ENCODE results near the gene IRX1. TPM values are rescaled to one million over a fixed set of nuclear protein-coding genes. Genes with fewer than 3 reads are reported as not detected.

The IRX1 gene
- total RNA-seq, 1 donor from 2014 or later: 69.3 TPM

- H3K27ac Mint-ChIP-seq (ENCODE audit: unreplicated experiment): no peak overlapping the region
- no peak for DNase-seq
- no peak overlapping the region for H3K4me3 Mint-ChIP-seq (ENCODE audit: unreplicated experiment)
- H3K27me3 Mint-ChIP-seq (ENCODE audit: unreplicated experiment): peaks cover 32% of the 10 kb centered on the region
- peaks cover 15% of the 10 kb centered on the region for H3K9me3 Mint-ChIP-seq (ENCODE audit: unreplicated experiment)
- TF ChIP-seq, protein P1, sequence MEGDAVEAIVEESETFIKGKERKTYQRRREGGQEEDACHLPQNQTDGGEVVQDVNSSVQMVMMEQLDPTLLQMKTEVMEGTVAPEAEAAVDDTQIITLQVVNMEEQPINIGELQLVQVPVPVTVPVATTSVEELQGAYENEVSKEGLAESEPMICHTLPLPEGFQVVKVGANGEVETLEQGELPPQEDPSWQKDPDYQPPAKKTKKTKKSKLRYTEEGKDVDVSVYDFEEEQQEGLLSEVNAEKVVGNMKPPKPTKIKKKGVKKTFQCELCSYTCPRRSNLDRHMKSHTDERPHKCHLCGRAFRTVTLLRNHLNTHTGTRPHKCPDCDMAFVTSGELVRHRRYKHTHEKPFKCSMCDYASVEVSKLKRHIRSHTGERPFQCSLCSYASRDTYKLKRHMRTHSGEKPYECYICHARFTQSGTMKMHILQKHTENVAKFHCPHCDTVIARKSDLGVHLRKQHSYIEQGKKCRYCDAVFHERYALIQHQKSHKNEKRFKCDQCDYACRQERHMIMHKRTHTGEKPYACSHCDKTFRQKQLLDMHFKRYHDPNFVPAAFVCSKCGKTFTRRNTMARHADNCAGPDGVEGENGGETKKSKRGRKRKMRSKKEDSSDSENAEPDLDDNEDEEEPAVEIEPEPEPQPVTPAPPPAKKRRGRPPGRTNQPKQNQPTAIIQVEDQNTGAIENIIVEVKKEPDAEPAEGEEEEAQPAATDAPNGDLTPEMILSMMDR (IDR thresholded peaks at IDR 0.05; ENCODE audit: partially characterized antibody, unreplicated experiment): no peak
- peaks cover 20% of the 10 kb centered on the region for H3K36me3 Mint-ChIP-seq (ENCODE audit: unreplicated experiment)
- peaks cover 29% of the 10 kb centered on the region for H3K4me1 Mint-ChIP-seq (ENCODE audit: low read depth, unreplicated experiment)
Measured at GRCh38 chr5:3604501-3604900, 8.9 kb downstream of the IRX1 start.

GRCh38 chr5:3605298-3606010, 9.8 kb downstream of the IRX1 start:
- Mint-ChIP-seq H3K27me3 (ENCODE audit: unreplicated experiment) (peaks cover 32% of the 10 kb centered on the region), H3K4me3 (ENCODE audit: unreplicated experiment) (peak overlapping the region; percentile 77), H3K36me3 (ENCODE audit: unreplicated experiment) (peaks cover 21% of the 10 kb centered on the region), H3K4me1 (ENCODE audit: low read depth, unreplicated experiment) (peaks cover 29% of the 10 kb centered on the region), H3K27ac (ENCODE audit: unreplicated experiment) (no peak overlapping the region), H3K9me3 (ENCODE audit: unreplicated experiment) (peaks cover 15% of the 10 kb centered on the region)
- no peak for DNase-seq
- TF ChIP-seq, protein P1 (IDR thresholded peaks at IDR 0.05; ENCODE audit: partially characterized antibody, unreplicated experiment): no peak

- peak; percentile 38 for DNase-seq
- Mint-ChIP-seq H3K4me3 (ENCODE audit: unreplicated experiment) (peak overlapping the region; percentile 77), H3K27me3 (ENCODE audit: unreplicated experiment) (peaks cover 29% of the 10 kb centered on the region), H3K36me3 (ENCODE audit: unreplicated experiment) (peaks cover 19% of the 10 kb centered on the region), H3K9me3 (ENCODE audit: unreplicated experiment) (peaks cover 13% of the 10 kb centered on the region), H3K4me1 (ENCODE audit: low read depth, unreplicated experiment) (peaks cover 28% of the 10 kb centered on the region), H3K27ac (ENCODE audit: unreplicated experiment) (peak overlapping the region; percentile 43)
- TF ChIP-seq, protein P1 (IDR thresholded peaks at IDR 0.05; ENCODE audit: partially characterized antibody, unreplicated experiment): no peak
Measured at GRCh38 chr5:3606121-3606831, 10.6 kb downstream of the IRX1 start.

DNA sequence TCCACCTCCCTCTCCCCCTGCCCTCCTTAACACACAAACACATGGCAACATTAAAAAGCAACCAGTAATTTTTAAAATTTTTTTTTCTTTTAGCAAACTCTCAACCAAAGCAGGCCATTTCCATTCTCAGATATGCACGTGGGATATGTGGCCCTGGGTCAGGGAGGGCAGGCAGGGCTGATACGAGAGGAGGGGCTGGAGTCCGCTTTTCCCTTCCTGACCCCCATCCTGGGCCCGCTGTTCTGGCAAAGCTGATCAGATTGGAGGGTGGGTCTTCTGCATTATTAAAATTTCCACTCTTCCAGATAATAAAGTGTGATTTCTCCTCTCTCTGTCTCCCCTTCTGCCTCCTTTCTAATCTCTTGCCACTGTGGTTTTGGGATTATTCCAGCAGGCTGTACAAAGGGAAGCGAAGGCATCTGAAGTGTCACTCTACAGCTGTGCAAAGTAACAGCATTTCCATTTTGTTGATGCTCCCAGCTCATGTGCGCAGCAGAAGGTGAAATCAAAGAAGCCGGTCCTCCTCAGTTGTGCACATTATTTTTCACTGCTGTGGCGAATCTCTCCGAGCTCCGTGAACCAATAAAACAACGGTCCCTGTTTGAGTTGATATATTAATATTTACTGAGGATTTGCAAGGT, 12.0 kb downstream of the IRX1 start:
- H3K27me3 Mint-ChIP-seq (ENCODE audit: unreplicated experiment): peaks cover 21% of the 10 kb centered on the region
- TF ChIP-seq, protein P1 (IDR thresholded peaks at IDR 0.05; ENCODE audit: partially characterized antibody, unreplicated experiment): no peak
- H3K36me3 Mint-ChIP-seq (ENCODE audit: unreplicated experiment): peaks cover 12% of the 10 kb centered on the region
- peak overlapping the region; percentile 31 for H3K4me3 Mint-ChIP-seq (ENCODE audit: unreplicated experiment)
- no peak for DNase-seq
- H3K9me3 Mint-ChIP-seq (ENCODE audit: unreplicated experiment): peaks cover 12% of the 10 kb centered on the region
- no peak overlapping the region for H3K27ac Mint-ChIP-seq (ENCODE audit: unreplicated experiment)
- H3K4me1 Mint-ChIP-seq (ENCODE audit: low read depth, unreplicated experiment): peaks cover 21% of the 10 kb centered on the region
